GM21528 (cell line): ENCODE results near the gene MEGF6.

Experiments used
- ATAC-seq: cut with Tn5 transposase; IDR thresholded peaks from one replicate; pipeline ENCODE4 v1.9.1; 2021; ENCODE audit warnings: mild to moderate bottlenecking, moderate library complexity; ENCODE audit not compliant: unreplicated experiment, low FRiP score

MEGF6 gene

DNA sequence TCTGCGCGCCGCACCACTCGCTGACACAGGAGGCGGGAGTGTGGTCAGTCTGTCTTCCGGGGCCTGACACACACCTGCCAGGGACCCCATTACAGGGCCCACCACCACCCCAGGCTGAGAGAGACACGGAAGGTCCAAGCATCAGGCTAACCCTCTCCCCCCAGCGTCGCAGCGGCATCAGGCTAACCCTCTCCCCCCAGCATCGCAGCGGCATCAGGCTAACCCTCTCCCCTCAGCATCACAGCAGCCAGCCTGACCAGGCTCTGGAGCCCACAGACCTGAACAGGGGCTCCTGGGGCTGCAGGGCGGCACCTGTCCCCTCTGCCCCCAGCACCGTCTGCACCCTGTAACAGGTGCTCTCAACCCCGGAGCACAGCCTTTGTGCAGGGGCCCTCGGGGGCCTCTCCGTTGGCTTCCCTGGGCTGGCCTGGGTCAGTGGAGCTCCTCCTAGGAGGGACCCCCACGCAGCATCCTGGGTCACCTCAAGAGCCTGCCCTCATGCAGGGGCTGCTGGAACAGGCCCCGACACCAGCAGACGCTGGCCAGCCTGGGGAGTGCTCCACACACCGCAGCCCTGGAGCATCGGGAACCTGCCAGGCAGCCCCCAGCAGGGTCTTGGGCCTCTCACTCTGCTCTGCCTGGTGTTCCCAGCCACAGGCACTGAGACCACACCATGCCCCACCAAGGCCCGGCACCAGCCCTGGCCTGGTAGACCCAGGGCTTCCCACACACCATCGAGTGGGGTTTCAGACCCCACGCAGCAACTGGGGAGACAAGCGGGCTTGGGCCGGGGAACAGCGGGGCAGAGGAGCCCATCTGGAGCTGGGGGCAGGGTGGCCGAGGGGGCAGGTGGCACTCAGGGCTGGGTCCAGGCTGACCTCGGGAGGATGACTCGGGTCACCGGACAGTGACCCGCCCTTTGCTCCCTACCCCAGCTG is 67.0 kb downstream of the MEGF6 start:
- ATAC-seq, result no peak

DNA sequence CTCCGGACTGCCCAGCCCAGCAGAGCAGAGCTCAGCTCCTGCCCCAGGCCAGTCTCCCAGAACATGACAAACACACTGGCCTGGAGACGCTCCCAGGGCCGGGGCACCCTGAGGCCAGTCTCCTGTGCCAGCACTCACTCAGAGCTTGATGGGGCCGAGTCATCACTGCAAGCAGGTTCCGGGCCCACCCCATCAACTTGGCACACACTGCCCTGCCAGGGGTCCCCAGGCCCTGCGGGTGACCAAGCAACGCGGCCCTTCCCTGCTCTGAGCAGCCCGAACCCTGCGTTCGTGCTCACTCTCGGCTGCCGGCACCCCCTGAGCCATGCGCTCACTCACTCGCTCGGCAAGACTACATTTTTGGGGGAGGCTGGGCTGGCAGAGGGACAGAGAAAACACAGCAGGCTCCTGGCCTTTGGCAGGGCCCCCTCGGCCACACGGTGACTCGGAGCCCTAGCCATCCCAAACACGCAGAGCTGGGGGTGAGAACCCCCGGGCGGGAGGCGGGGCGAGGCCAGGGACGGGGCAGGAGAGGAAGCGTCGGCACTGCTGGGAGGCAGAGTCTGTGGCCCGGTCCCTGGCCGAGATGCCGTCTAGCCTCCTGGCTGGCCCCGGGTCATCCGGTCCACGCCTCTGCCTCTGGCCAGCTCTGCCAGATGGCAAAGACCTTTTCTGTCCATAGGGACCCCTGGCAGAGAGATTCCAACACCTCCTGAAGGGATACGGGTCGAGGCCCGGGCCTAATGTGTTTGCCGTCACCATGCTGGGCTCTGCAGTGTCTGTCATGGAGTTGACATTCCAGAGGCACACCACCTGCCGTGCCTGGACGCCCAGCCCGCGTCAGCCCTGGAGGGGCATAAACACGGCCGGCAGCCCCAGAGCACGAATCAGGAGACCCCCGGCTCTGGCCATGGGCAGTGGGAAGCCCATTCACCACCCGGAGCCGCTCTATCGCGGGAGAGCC is 68.0 kb downstream of the MEGF6 start:
- ATAC-seq, result no peak

DNA sequence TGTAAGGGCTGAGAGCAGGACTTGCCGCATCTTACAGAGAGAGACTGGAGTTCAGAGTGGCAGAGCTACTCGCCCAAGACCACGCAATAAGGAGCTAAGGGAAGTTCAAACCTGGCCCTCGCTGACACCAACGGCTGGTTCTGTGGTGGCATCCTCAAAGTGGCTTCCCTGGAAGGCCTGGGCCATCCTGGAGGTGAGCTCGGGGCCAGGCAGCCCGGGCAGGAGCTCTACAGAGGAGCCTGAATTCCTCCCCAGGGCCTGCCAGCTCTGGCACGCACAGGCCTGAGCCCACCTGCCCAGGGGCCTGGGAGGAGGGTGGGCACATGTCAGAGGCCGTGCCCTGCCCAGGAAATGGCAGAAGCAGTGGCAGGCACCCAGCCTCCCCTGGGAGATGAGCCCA is 68.6 kb downstream of the MEGF6 start:
- no peak for ATAC-seq

DNA sequence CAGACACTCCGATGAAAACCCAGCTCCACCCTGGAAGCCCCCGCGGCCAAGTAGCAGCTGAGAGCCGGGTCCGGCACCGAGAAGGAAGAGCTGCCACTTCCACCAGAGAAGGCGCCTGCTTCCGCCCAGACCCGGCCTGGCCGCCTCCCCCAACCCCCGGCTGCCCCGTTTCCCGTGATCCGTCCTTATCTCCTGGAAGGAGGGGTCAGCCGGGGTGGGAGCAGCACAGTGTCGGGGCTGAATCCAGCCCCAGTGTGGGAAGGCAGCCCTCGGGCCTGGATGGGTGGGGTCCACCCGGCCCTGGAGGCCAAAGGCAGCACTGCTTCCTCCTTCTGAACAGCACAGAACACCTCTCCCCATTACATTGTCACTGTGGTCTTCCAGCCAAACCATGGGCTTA is 69.4 kb downstream of the MEGF6 start:
- no peak for ATAC-seq

DNA sequence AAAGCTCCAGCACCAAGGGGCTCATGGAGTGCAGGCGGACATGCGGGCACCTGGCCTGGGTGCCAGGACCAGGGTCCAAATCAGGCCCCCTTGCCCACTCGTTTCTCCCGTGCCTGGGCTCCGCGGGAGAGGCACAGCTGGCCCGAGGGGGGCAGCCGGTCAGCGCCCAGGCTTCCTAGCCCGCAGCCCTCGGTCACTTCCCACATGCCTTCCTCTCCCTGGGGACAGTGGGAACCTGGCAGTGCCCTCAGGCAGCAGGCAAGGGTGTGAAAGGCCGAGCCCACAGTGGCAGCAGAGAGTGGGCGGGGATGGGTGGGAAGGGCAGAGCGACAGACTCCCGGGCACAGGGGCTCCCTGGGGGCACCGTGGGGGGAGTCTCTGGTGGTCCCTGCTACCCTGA is 69.8 kb downstream of the MEGF6 start:
- ATAC-seq, result no peak

DNA sequence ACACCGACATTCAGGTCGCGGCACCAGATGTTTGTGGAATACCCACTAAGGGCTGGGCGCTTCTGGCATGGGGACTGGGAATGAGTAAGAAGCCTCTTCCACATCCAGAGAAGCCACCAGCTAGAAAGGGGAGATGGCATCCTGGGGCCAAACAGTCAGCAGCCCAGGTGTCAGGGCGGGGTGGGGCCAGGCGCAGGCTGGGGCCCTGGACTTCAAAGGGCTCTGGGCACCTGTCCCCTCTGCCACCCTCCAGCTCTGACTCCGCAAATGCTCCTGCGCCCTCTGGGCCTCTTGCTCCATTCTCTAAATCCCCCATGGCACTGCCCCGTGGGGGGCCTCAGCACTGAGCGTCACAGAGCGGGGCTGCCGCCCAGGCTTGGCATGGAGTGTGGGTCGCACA is 70.4 kb downstream of the MEGF6 start:
- no peak for ATAC-seq

DNA sequence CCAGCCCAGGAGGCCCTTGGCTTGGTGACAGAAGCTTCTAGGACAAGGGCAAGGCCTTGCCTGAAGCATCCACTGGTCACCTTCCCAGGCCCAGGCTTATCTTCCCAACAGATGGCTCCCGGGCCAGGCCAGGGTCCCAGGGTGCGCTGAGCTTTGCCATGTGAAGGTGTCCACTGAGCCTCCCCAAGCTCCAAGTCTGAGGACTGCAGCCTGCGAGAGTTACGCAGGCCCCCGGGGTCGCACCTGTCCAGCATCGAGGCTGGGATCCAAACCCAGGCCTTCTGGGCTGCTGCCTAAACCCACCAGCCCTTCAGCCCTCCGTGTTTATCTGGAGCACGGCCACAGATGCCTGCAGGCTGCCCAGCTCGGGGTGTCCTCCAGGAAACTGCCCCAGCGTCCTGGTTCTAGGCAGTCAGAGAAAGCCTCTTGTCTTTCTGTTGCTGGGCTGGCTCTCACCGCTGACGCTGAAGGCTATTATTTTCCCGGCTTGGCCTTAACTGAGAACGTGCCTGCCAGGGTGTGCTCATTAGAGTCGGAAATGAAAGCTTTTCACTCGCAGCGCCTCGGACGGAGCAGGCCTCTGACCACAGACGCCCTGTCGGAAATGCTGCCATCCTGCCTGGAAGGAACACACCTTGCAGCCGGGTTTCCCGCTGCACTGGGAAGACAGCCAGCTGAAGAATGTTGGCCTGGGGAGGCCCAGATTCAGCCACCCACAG is 71.4 kb downstream of the MEGF6 start:
- ATAC-seq, result no peak

DNA sequence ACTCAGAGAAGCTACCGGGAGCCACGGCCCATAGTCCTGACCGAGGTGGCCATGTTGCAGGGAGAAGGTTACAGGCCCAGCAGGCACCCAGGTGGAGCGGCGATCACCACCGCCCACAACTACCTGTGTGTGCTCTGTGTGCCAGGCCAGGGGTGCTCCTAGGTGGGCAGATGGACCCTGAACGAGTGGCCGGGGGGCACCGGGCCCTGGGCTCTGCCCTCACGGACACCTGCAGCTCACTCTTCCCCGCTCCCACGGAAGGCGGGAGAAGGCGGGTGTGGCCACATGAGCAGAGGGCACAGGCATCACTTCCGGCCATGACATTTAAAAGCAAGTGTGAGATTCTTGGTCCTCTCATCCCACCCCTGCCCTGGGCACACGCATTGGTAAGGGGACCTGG is 73.9 kb downstream of the MEGF6 start:
- ATAC-seq, result no peak

DNA sequence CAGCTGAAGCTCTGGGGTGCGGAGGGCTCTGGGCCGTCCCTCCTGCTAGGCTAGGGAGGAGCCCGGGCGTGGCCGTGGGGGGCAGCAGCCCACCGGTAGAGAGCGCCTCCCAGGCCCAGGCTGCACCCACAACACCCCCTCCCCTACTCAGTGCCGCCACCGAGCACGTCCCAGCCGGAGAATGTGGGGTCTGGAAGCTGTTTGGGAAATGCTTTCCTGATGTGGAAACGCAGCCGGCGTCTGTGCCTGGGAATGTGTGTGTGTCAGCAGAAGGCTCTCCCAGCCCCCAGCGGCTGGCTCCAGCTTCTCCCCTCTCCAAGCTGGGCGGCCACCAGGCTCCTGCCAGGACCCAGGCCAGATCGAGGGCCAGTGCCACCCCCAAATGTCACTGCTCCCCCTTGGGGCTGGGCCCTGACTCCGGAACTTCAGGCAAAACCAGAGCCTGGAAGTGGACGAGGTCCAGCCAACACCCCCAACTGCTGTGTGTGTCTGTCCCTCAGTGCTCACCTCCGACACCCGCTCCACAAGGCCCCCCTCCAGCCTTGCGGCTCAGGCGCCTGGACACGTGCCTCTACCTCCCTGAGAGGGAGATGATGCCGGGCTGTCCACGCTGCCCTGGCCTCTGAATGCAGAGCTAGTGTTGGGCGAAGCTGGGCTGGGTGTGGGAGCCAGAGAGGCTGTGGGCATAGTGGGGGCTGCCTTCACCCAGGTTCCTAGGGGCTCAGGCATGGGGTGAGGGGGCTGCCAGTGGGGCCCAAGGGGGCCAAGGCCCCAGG is 74.7 kb downstream of the MEGF6 start:
- ATAC-seq, result no peak

DNA sequence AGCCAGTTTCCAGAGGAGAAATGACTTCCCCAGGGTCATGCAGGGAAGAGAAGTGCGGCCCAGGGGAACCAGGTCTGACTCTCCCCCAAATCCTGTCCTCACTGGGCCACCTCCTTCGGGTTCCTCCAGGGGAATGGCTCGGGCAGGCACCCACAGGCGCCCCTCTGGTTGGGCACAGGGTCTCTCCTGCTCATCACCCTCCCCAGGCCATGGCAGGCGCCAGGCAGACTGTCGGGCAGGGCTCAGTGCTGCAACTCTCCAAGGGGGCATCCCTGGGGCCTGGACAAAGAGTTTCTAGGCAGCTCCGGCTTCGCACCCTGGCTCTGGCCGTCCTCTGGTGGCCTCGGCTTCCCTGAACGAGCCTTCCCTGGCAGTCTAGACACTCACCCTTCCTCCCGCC is 75.6 kb downstream of the MEGF6 start:
- ATAC-seq, result no peak

DNA sequence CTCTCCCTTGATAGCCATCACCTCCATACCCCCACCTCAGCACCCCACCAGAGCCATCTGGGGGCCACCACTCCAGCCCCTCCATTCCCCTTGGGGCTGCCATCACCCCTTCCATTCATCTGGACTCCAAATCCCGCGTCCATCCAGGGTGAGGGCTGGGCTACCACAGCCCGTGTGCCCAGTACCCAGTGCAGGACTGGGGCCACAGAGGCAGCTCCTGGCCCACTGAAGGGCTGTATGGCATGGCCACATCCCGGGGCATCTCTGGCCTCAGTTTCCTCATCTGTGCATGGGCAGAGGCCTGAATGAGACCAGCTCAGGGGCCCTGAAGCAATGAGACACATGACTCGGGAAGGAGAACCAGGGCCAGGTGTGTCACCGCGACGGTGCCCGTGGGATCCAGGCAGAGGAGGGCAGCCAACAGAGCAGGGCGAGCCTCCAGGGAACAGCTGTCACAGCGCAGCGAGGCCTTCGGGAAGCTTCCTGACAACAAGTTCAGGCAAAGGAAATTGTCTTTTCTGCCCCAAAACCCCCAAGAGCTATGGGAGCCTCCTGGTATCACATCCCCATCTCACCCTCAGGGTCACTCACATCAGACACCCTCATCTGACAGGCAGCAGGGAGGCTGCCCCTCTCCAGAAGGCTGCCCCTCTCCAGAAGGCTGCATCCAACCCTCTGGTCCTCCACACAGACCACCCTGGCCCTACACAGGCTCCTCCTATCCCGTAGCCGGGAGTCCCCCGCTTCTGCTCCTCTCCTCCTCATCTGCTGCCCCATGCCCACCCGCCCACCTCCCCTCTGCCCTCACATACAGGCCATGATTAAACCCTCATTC is 76.3 kb downstream of the MEGF6 start:
- no peak for ATAC-seq

DNA sequence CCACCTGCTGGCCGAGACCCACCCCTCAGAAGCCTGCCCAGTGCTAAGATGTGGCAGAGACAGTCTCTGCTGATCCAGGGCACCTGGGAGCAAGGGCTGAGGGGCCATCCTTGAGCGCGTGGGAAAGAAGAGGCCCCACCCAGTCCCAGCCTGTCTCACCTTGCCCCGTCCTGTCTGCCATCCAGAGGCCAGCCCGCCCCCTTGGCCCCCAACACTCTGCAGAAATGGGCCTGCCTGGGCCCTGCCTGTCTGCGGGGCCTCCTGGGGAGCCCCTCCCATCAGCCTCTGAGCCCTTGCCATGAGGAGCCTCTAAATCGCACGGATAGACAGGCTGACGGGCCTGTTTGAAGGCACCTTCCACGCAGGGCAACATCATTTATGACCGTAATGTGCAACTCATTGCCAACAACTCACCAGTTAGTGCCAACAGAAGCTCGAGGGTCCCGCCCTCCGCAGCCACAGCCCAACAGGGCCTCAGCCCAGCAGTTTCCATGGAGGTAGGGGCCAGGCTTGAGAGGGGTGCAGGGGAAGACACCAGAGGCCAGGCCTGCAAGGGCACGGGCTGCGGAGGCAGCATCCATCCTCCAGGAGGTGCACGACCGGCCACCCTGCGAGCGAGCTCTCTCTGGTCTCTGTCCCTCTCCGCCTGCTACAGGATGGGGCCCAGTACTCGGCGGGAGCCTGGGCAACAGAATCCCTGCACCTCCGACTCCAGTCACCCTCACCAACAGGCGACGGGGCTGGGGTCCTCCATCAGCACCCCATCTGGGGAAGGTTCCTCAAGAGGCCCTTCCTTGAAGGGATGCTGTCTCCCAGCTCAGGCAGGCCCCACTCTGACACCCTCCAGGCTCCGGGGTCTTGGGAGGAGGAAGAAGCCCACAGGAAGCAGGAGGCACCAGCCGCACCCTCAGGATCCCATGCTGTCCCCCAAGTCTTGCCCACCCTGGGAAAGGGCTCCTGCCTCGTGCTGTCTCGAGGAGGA is 78.0 kb downstream of the MEGF6 start:
- ATAC-seq, result no peak

DNA sequence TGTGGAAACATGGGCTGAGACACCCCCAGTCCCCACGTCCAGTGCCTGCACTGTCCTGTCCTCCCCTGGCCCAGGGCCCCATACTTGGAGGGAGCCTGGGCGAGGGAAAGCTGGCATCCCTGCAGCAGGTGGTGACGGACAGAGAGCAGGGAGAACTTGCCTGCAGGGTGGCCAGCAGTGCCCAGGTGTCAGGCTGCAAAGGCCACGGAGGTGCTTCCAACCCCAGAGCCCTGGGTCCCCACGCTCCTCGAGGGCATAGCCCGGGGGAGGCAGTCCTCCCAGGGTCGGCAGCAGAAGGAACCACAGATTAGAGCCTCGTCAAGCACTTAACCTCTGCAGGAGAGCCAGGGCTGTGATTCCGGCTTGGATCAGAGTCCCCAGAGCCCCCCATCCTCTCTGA is 79.4 kb downstream of the MEGF6 start:
- ATAC-seq, result no peak

DNA sequence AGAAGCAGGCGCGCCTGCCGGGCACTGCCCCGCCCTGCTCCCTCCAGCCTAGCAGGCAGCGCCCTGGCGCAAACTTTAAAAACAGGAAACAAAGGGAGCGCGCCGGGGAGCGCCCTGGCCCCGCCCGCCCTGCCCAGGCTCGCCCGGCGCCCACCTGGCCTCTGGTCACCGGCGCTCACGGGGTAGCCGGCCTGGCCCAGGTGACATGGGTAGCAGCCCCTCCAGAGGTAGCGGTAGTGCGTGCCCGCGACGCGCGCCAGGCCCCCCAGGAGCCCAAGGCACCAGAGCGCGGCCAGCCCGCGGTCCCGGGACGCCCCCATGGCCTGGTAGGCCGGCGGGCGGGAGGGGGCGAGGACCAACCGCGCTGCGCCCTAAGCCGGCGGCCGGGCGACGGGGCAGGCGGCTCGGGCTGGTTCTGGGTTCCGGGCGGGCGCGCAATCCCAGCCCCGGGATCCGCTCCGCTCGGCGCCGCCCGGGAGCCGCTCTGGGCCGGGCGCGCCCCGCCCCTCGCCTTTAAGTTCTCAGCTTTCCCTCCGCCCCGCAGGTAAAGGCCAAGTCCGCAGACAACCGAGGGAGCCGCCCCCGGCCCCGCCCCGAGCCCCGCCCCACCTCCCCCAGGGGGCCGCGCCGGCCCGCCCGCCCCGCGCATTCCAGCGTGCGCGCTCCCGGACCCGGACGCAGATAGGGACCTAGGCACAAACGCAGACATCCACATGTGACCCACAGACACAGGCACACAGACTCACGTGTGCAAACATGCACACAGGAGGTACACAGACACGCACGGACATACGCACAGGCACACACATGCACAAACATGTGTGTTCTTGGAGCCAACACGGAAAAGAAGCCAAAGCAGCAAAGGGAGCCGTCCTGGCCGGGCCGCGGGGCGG is 80.1 kb downstream of the MEGF6 start:
- no peak for ATAC-seq

DNA sequence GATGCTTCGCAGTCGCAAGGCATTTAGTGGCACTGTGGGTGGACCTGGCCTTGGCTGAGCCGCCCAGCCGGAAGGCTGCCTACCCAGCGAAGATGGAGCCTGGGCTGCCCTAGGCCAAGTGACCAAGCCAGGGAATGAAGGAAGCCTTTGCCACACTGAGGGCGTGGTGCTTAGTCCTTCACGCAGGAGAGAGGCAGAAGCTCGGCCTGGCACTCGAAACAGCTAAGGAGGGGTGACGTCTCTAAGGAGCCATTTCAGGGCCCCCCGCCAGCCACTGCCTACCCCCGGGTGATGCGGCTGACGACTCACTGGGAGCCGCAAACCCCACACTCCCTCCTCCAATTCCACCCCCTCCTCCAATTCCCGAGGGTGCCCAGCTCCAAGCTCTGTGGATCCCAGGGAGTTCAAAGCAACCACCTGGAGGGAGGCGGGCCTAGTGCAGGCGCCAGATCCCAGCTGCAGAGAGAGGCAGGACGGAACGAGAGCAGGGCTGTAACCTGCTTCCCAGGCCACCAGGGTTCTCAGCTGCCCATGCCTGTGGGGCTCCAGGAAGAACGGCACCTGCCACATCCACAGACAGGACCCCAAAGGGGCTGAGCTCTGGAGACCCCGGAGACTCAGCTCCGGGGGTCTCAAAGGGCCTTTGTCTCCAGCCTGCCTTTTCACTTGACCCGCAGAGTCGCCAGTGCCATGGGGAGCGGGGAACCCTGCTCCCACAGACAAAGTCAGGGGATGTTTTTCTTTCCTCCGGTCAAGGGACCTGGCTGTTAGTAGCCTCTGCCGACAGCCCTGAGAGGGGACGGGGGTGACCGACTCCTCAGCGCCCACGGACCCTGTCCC is 81.0 kb downstream of the MEGF6 start:
- ATAC-seq, result no peak

DNA sequence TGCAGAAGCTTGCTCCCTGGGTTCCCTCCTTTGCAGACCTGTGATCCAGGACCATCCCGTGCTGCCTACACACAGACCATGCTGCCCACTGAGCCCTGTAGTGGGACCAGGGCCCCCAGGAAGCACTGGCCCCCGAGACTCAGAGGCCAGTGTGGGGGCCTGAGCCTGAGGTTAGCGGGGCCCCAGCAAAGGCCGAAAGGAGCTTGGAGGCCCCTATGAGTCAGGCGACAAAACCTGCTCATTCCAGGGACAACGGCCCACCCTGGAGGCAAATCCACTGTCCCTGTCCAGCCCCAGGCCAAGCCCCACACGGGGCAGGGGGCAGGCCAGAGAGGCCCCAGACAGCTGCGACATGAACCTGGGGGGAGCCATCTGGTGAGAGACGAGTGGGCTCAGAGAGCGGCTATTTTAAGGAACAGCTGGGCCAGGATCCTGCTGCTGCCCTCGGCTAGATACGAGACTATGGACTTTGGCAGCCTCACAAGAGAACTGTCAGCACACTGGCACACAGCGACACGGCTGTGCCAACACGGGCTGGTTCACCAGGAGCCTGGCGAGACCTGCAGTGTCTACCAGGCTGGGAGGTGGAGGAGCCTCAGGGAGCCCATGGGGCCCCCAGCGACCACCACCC is 82.1 kb downstream of the MEGF6 start:
- ATAC-seq, result no peak
